IMR-90 (cell line): ENCODE results near the gene STUB1. TPM values are rescaled to one million over a fixed set of nuclear protein-coding genes. Genes with fewer than 3 reads are reported as not detected.

Experiments used
- ATAC-seq: fragments of 200-7000 bp; cut with Tn5 transposase; 2 replicates; pipeline ENCODE4 v1.9.1; 2020; ENCODE audit warnings: low read depth, mild to moderate bottlenecking, moderate library complexity
- BruUV-seq: library from RNA; stranded (reverse); fragments of 400-500 nt; replicated peaks from 2 replicates; lab custom pipeline; 2021; lab: Mats Ljungman, UMichigan
- CTCF ChIA-PET: fragments of 300-600 bp; formaldehyde crosslinking; extraction: SDS; loops from one replicate; lab custom pipeline; 2021; ENCODE audit warnings: antibody characterized with exemption; lab: Yijun Ruan, JAX
- POLR2A ChIA-PET: fragments of 300-600 bp; sonication (Branson Sonifier 250); formaldehyde crosslinking; loops from one replicate; lab custom pipeline; 2022; ENCODE audit warnings: antibody characterized with exemption; ENCODE audit not compliant: unreplicated experiment; lab: Charles Lee
- DNase-seq: peaks from one replicate; pipeline ENCODE4 v3.0.0; 2013
- H2AFZ ChIP-seq: replicated peaks from 2 replicates; pipeline ENCODE3; 2013; ENCODE audit warnings: low read length, mild to moderate bottlenecking; ENCODE audit not compliant: poor library complexity
- H2AK5ac ChIP-seq: 2 replicates; pipeline ENCODE4 v1.6.1; 2013; ENCODE audit warnings: low read depth, low read length, inconsistent platforms
- H2AK9ac ChIP-seq: replicated peaks from 2 replicates; pipeline ENCODE3; 2013; ENCODE audit warnings: mild to moderate bottlenecking, low read depth, low read length, moderate library complexity; ENCODE audit not compliant: poor library complexity
- H2BK120ac ChIP-seq: 2 replicates; pipeline ENCODE4 v1.6.1; 2013; ENCODE audit warnings: low read depth, low read length, inconsistent platforms
- H2BK15ac ChIP-seq: 3 replicates; pipeline ENCODE4 v1.6.1; 2013; ENCODE audit warnings: low read depth, low read length, inconsistent platforms
- H2BK20ac ChIP-seq: 2 replicates; pipeline ENCODE4 v1.6.1; 2013; ENCODE audit warnings: low read depth, mild to moderate bottlenecking, inconsistent platforms, low read length, moderate library complexity
- H2BK5ac ChIP-seq: 2 replicates; pipeline ENCODE4 v1.6.1; 2013; ENCODE audit warnings: mild to moderate bottlenecking, low read depth, low read length, inconsistent platforms; ENCODE audit not compliant: poor library complexity, severe bottlenecking
- H3K14ac ChIP-seq: replicated peaks from 2 replicates; pipeline ENCODE4 v1.6.1; 2013; ENCODE audit warnings: low read depth, low read length, inconsistent platforms
- H3K18ac ChIP-seq: 2 replicates; pipeline ENCODE4 v1.6.1; 2013; ENCODE audit warnings: low read depth, low read length, control low read depth
- H3K23ac ChIP-seq: 2 replicates; pipeline ENCODE4 v1.6.1; 2013; ENCODE audit warnings: low read depth, low read length, inconsistent platforms
- H3K27ac ChIP-seq: 2 replicates; pipeline ENCODE4 v1.5.1; 2013; ENCODE audit warnings: mild to moderate bottlenecking, control low read depth, low read length; ENCODE audit not compliant: insufficient read depth
- H3K27me3 ChIP-seq: 2 replicates; pipeline ENCODE4 v1.6.1; 2013; ENCODE audit warnings: low read length; ENCODE audit not compliant: control insufficient read depth, insufficient read depth
- H3K36me3 ChIP-seq: 2 replicates; pipeline ENCODE4 v1.6.1; 2013; ENCODE audit warnings: low read length, mixed read lengths; ENCODE audit not compliant: control insufficient read depth, insufficient read depth
- H3K4ac ChIP-seq: 2 replicates; pipeline ENCODE4 v1.6.1; 2013; ENCODE audit warnings: low read depth, low read length, inconsistent platforms
- H3K4me1 ChIP-seq: 2 replicates; pipeline ENCODE4 v1.6.1; 2013; ENCODE audit warnings: low read length, mixed read lengths; ENCODE audit not compliant: control insufficient read depth, insufficient read depth
- H3K4me2 ChIP-seq: 2 replicates; pipeline ENCODE4 v1.6.1; 2013; ENCODE audit warnings: low read depth, mild to moderate bottlenecking, control low read depth, low read length, moderate library complexity
- H3K4me3 ChIP-seq: 2 replicates; pipeline ENCODE4 v1.5.1; 2013; ENCODE audit warnings: low read depth, mild to moderate bottlenecking, control low read depth, low read length, moderate library complexity; ENCODE audit not compliant: insufficient read depth
- H3K56ac ChIP-seq: 2 replicates; pipeline ENCODE4 v1.6.1; 2013; ENCODE audit warnings: low read length, inconsistent platforms; ENCODE audit not compliant: insufficient read depth; ENCODE audit errors: extremely low read depth
- H3K79me1 ChIP-seq, 2 experiments: 2 replicates each; pipeline ENCODE4 v1.6.1; 2013; ENCODE audit warnings: low read length in 2 of 2, inconsistent platforms in 1 of 2, low read depth in 1 of 2
- H3K9ac ChIP-seq: 2 replicates; pipeline ENCODE4 v1.6.1; 2013; ENCODE audit warnings: low read depth, low read length, control low read depth
- H3K9me1 ChIP-seq: 2 replicates; pipeline ENCODE4 v1.6.1; 2013; ENCODE audit warnings: low read length, inconsistent platforms; ENCODE audit not compliant: insufficient read depth
- H3K9me3 ChIP-seq: 2 replicates; pipeline ENCODE4 v1.6.1; 2013; ENCODE audit warnings: low read length; ENCODE audit not compliant: control insufficient read depth, insufficient read depth
- H4K20me1 ChIP-seq: 2 replicates; pipeline ENCODE4 v1.6.1; 2013; ENCODE audit warnings: low read length, inconsistent platforms; ENCODE audit not compliant: insufficient read depth
- H4K5ac ChIP-seq: 2 replicates; pipeline ENCODE4 v1.6.1; 2013; ENCODE audit warnings: mild to moderate bottlenecking, low read depth, low read length, control low read depth
- H4K8ac ChIP-seq, 2 experiments: 2 replicates each; pipeline ENCODE4 v1.6.1; 2013; ENCODE audit warnings: low read depth in 2 of 2, low read length in 2 of 2, control low read depth in 1 of 2, inconsistent platforms in 1 of 2
- H4K91ac ChIP-seq: 2 replicates; pipeline ENCODE4 v1.6.1; 2013; ENCODE audit warnings: low read depth, low read length, inconsistent platforms; ENCODE audit not compliant: insufficient read depth
- BHLHE40 ChIP-seq: fragments of 150-350 bp; IDR thresholded peaks from 2 replicates; pipeline ENCODE4 v1.6.1; 2016; ENCODE audit warnings: mild to moderate bottlenecking, low read depth, low read length
- CEBPB ChIP-seq: IDR thresholded peaks from 2 replicates; pipeline ENCODE4 v1.6.1; 2012; ENCODE audit warnings: low read depth, low read length, improper control_type of control experiment
- CHD1 ChIP-seq: IDR thresholded peaks from 2 replicates; pipeline ENCODE4 v1.6.1; 2012; ENCODE audit warnings: low read depth, low read length, improper control_type of control experiment
- CTCF ChIP-seq: conservative IDR thresholded peaks from 2 replicates; pipeline ENCODE4 v1.5.1; 2012; ENCODE audit warnings: mild to moderate bottlenecking, low read depth, low read length, improper control_type of control experiment
- ELK1 ChIP-seq: fragments of 150-350 bp; IDR thresholded peaks from 2 replicates; pipeline ENCODE4 v1.6.1; 2016; ENCODE audit warnings: low read depth, mild to moderate bottlenecking, low read length, moderate library complexity, borderline replicate concordance
- FOS ChIP-seq: fragments of 150-350 bp; IDR thresholded peaks from 2 replicates; pipeline ENCODE4 v1.6.1; 2016; ENCODE audit warnings: low read depth, low read length
- MAFK ChIP-seq: IDR thresholded peaks from 2 replicates; pipeline ENCODE4 v1.6.1; 2012; ENCODE audit warnings: low read depth, low read length, improper control_type of control experiment
- MAZ ChIP-seq: IDR thresholded peaks from 2 replicates; pipeline ENCODE4 v1.6.1; 2012; ENCODE audit warnings: low read depth, mild to moderate bottlenecking, low read length, improper control_type of control experiment, moderate library complexity, borderline replicate concordance
- MXI1 ChIP-seq: IDR thresholded peaks from 2 replicates; pipeline ENCODE4 v1.6.1; 2012; ENCODE audit warnings: low read depth, mild to moderate bottlenecking, low read length, moderate library complexity, borderline replicate concordance
- NFE2L2 ChIP-seq: fragments of 150-350 bp; IDR thresholded peaks from 2 replicates; pipeline ENCODE4 v1.6.1; 2016; ENCODE audit warnings: low read depth, mild to moderate bottlenecking, low read length
- POLR2A ChIP-seq: IDR thresholded peaks from 2 replicates; pipeline ENCODE4 v1.6.1; 2012; ENCODE audit warnings: mild to moderate bottlenecking, low read depth, low read length
- RAD21 ChIP-seq: IDR thresholded peaks from 2 replicates; pipeline ENCODE4 v1.6.1; 2012; ENCODE audit warnings: low read length, improper control_type of control experiment
- RFX5 ChIP-seq: IDR thresholded peaks from 2 replicates; pipeline ENCODE4 v1.8.0; 2012; ENCODE audit warnings: low read depth, mild to moderate bottlenecking, low read length, moderate library complexity
- SMC3 ChIP-seq: fragments of 150-350 bp; IDR thresholded peaks from 2 replicates; pipeline ENCODE4 v1.6.1; 2016; ENCODE audit warnings: low read depth, mild to moderate bottlenecking, antibody characterized with exemption, low read length, moderate library complexity
- USF2 ChIP-seq: fragments of 150-350 bp; IDR thresholded peaks from 2 replicates; pipeline ENCODE4 v1.6.1; 2017; ENCODE audit warnings: mild to moderate bottlenecking, antibody characterized with exemption, low read length, low read depth
- WGBS, 2 experiments: methylation state at CpG; one replicate each; pipeline versions ENCODE4 v1.1.5 to v1.1.7; 2013; ENCODE audit warnings: missing lambda C conversion rate in 2 of 2; ENCODE audit not compliant: insufficient read length in 1 of 2; ENCODE audit errors: extremely low coverage in 2 of 2; 5-methylcytosine and 5-hydroxymethylcytosine counted together
- dilution Hi-C: fragments of 300-500 bp; cut with HindIII; formaldehyde crosslinking; loops from one replicate; pipeline ENCODE4 v1.14.3; 2018; ENCODE audit warnings: low sequenced_read_pairs; ENCODE audit not compliant: unreplicated experiment
- in situ Hi-C: fragments of 300-500 bp; cut with MboI; formaldehyde crosslinking; loops from 3 replicates; pipeline ENCODE4 v1.14.3; 2019; ENCODE audit warnings: low sequenced_read_pairs, inconsistent platforms, mixed read lengths
- intact Hi-C: fragments of 100-400 bp; cut with micrococcal nuclease; formaldehyde crosslinking; loops from 2 replicates; pipeline ENCODE4 v1.10.0; 2022
- polyA plus RNA-seq, 3 experiments: library from polyadenylated mRNA; depleted of rRNA; stranded (reverse); fragments of >200 nt; gene quantifications; 2 replicates each; pipeline ENCODE4 v1.2.3, GENCODE V29; 2012; ENCODE audit warnings: low replicate concordance in 1 of 3
- total RNA-seq: library from RNA; depleted of rRNA; stranded (reverse); fragments of >200 nt; gene quantifications from 2 replicates; pipeline ENCODE4 v1.2.3, GENCODE V29; 2012

Gene STUB1
- total and polyA plus RNA-seq, 2 of the 4 experiments (the other 2 are of a cell fraction) = 183 to 186 TPM

GRCh38 chr16:683396-684070, 3.3 kb downstream of the STUB1 start:
- no TSS peak for BruUV-seq
- ChIA-PET POLR2A (no interaction called here), CTCF (interaction anchor here (0.7 kb wide), 1 partner anchor 163 kb away, joined by 3 read pairs; no protein-coding TSS in a partner anchor)
- H3K9me1 ChIP-seq = peaks cover 15% of the 10 kb centered on the region
- no peak overlapping the region for H2BK20ac ChIP-seq
- intact Hi-C loops (no loop called here), dilution Hi-C loops (no loop called here), in situ Hi-C loops (no loop called here)
- no peak overlapping the region for H3K23ac ChIP-seq
- peaks cover 20% of the 10 kb centered on the region for H3K4me1 ChIP-seq
- H4K5ac ChIP-seq = 0 out of 2 replicates have a peak overlapping the region, but pooled peaks have one; percentile 32
- H4K20me1 ChIP-seq = peaks cover 34% of the 10 kb centered on the region
- H2AK9ac ChIP-seq = peak overlapping the region; percentile 93
- no peak overlapping the region for H2BK120ac ChIP-seq
- ATAC-seq (no peak), DNase-seq (no peak)
- H3K4me3 ChIP-seq = peak overlapping the region; percentile 81
- no peaks in the 10 kb centered on the region for H3K9me3 ChIP-seq
- peak overlapping the region; percentile 29 for H2BK5ac ChIP-seq
- peak overlapping the region; percentile 87 for H2AFZ ChIP-seq
- H4K91ac ChIP-seq = no peak overlapping the region; the same call in 1 of the 2 replicates
- H3K4me2 ChIP-seq = peak overlapping the region; percentile 85
- H3K9ac ChIP-seq = peak overlapping the region; percentile 72
- H3K4ac ChIP-seq = peak overlapping the region; percentile 63
- H3K27me3 ChIP-seq = no peaks in the 10 kb centered on the region
- no peak for TF ChIP-seq BHLHE40
- TF ChIP-seq MXI1 = no peak
- TF ChIP-seq SMC3 = no peak
- no peak for TF ChIP-seq ELK1
- TF ChIP-seq MAFK = no peak
- TF ChIP-seq MAZ = no peak
- TF ChIP-seq POLR2A = no peak
- no peak for TF ChIP-seq CHD1
- no peak for TF ChIP-seq CEBPB
- no peak for TF ChIP-seq NFE2L2
- no peak for TF ChIP-seq CTCF
- no peak for TF ChIP-seq RFX5
- TF ChIP-seq FOS = no peak
- TF ChIP-seq RAD21 = no peak
- TF ChIP-seq USF2 = no peak
- H2BK15ac ChIP-seq = no peak overlapping the region
- peaks cover 41% of the 10 kb centered on the region for H3K36me3 ChIP-seq
- H4K8ac ChIP-seq = peak overlapping the region; percentile 28 to 73; a peak in 2 of 4 replicates
- H3K14ac ChIP-seq = no peak overlapping the region
- WGBS, 2 experiments = 13% methylated on average over 36 of the region's 57 CpGs; no CpG with 5 or more reads in 1 of the 2 experiments
- peak overlapping the region; percentile 87 for H2AK5ac ChIP-seq
- H3K79me1 ChIP-seq = peaks cover 9 to 54% of the 10 kb centered on the region in 2 experiments; a peak in 3 of 4 replicates
- no peak overlapping the region for H3K18ac ChIP-seq
- H3K27ac ChIP-seq = peak overlapping the region; percentile 54
- H3K56ac ChIP-seq = no peak overlapping the region
